NCI-H1048 (cell line): ENCODE measurements around the gene BICC1.

Source experiments
- DNase-seq: peaks from one replicate; lab custom pipeline; 2025; lab: John Stamatoyannopoulos, UW

BICC1 gene

GRCh38 chr10:58512491-58513187 is at the start of gene BICC1:
Gene BICC1, plus strand, starts transcription at chr10:58512872. Its CDS starts 272 bp downstream, at chr10:58513144.
- no peak for DNase-seq

GRCh38 chr10:58464956-58465355 is 47.7 kb upstream of the BICC1 start:
- no peak for DNase-seq

DNA sequence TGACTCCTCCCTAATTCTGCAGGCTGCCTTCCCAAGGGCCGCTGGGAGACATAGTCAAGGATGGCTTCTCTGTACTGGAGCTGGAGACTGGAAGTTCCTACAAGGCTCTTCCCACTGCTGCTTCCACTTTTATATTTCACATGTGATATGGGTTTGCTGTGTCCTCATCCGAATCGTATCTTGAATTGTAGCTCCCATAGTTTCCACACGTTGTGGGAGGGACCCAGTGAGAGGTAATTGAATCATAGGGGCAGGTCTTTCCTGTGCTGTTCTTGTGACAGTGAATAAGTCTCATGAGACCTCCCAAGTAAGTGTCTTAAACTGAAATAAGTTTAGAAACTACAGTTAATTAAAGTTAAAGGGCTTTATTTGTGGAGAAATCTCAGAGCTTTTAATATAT is 47.0 kb upstream of the BICC1 start:
- no peak for DNase-seq

DNA sequence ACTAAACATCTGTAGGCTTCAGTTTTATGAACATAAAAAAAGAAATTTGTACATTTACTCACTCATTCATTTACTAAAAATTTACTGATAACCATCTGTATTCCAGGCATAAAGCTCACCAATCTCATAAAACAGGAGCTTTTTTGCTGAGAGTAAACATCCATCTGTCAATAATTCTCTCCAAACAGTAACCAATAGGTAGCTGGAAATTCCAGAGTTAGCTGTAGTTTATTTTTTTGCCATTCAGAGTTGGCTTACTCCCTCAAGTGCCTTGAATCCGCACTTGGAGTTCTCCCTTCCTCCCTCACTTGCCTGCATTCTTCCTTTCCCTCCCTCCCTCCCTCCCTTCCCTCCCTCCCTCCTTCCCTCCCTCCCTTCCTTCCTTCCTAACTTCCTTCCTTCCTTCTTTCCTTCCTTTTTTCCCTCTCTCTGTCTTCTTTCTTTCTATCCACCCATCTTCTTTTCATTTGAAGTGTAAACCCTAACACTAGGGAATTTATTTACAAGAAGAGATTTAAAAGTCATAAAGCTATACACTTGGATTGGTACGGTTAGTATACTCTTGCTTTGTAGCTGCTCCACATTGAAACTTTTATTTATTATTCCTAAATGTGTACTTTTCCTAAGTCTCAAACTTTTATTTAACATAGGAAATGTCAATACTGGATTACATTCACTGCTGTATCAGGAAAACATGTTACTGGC is 44.6 kb upstream of the BICC1 start:
- no peak for DNase-seq

- no peak for DNase-seq
Measured at GRCh38 chr10:58473976-58474375, 38.7 kb upstream of the BICC1 start.

DNA sequence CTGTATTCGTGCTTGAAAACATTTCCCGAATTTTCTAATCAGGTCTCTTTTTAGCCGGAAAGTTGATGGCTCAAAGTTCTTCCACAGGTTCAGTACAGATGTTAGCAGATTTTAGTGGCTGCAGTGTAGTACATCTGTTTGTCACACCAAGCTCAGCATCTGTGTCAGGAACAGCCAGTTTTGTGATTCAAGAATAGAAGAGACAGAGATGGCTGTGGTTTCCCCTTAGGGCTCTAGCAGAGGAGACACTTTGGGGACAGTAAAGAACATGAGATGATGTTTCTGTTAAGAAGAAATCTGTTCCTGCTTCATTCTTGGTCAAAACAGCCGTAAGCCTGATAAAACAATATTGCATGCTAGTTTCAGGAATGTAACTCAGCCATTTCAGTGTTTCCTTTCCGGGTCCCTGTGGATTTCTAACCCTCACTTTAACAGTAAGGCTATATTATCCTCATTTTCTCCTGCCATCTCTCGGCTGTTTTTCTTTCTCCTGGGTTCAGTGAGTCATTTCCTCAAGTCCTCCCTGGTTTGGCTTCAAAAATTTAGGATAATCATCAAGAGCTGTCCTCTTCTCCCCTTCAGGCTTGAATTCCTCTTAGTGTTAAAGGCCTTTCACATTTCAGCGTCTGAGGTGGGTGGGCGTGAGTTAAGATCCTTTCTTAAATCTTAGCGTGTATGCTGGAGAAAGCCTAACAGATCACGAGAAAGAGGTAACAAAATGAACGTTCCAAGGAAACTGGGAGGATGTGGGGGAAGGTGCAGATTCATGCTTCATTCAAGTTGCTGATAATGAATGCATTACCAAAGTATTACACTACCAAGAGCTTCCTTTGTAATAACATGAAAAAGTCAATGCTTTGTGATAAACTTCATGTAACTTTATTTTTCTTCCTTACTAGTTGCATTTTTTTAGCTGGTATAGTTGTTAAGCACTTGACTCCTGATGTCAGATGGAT is 37.1 kb upstream of the BICC1 start:
- DNase-seq, result no peak

- no peak for DNase-seq
Measured at GRCh38 chr10:58477122-58477521, 35.5 kb upstream of the BICC1 start.

DNA sequence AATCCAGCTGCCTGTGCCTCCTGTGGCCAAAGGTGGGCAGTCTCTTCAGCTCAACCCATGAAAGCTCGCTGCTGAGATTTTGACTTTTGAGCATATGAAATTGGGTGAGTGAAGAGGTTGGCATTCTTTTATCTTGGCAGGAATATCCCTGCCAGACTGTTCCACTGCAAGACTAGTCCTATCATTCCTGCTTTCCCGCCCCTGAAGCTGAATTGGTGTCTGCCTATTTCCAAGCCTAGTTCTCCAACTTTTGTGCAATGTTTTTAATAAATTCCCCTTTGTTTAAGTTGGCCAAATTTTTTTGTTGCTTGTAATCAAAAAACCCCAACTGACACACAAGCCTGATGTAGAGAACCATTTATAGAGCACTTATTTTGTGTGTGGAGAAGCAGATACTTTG is 34.8 kb upstream of the BICC1 start:
- DNase-seq, result no peak

DNA sequence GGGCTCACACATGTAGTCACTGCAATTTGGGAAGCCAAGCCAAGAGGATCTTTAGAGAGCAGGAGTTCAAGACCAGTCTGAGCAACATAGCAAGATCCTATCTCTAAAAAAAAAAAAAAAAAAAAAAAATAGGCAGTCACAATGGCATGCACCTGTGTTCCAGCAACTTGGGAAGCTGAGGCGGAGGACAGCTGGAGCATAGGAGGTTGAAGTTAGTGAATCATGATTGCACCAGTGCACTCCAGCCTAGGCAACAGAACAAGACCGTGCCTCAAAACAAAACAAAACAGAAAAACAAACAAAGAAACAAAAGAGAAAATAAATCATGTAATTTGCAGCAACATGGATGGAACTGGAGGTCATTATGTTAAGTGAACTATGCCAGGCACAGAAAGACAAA is 33.6 kb upstream of the BICC1 start:
- DNase-seq, result no peak

DNA sequence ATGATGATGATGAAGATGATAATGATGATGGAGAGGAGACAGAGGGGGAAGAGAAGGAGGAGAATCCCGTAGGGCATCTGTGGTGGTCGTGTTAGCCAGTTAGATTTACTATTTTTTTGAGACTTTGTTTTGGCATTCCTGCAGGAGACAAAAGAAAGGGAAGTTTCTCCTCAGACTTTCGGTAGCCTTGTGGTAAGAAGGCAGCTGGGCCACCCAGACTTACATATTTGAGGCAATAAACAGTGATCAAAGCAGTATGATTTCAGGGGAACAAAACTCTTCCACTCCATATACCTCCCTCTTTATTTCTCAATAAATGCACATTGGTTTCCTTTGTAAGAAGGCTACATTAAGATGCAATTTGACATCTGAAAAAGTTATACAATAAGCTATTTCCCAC is 32.4 kb upstream of the BICC1 start:
- DNase-seq, result no peak

GRCh38 chr10:58481569-58482109 is 31.0 kb upstream of the BICC1 start:
- DNase-seq, result no peak

- DNase-seq, result no peak
Measured at GRCh38 chr10:58486821-58487220, 25.9 kb upstream of the BICC1 start.

GRCh38 chr10:58488921-58489320 is 23.8 kb upstream of the BICC1 start:
- DNase-seq, result no peak

- DNase-seq, result no peak
Measured at GRCh38 chr10:58502956-58503355, 9.7 kb upstream of the BICC1 start.

- DNase-seq, result no peak
Measured at GRCh38 chr10:58508316-58508715, 4.4 kb upstream of the BICC1 start.

- no peak for DNase-seq
Measured at GRCh38 chr10:58511765-58512490, 744 bp upstream of the BICC1 start.

DNA sequence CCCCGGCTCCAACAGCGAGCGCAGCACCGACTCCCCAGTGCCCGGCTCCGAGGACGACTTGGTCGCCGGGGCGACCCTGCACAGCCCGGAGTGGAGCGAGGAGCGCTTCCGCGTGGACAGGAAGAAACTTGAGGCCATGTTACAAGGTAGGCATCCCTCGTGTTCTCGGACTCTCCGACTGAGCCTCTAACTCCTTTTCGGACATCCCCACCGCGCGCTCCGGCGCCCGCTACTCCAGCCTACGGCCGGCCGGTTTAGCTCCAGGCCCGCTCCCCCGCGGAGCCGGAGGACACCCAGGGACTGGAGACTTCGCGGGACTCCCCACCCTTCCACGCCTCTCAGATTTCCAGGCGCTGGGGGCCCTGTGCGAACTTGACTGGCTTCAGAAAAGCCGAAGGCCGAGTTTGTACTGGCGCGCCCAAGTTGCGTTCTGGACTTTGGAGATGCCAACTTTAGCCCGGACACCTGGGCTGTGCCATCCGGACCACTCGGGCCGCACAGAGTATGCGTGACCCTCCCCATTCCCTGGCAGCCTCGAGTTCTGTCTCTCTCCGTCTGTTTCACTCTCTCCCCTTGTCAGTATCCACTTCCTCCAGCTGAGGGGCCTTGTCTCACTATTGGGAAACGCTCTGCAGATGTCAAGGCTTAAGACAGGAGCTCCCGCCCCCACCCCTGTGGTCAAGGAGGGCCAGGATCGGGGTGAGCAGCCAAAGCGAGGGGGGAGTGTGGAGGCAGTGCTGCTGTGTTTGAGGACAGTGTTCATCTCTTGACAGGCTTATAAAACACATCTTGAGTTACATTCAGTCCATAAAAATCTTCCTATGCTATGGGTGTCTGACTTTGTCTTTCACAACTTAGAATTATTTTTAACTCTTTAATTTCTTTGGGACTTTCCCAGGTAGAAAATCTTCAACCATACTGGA is 777 bp downstream of the BICC1 start:
- no peak for DNase-seq

- no peak for DNase-seq
Measured at GRCh38 chr10:58514111-58514770, 1.6 kb downstream of the BICC1 start.

- DNase-seq, result no peak
Measured at GRCh38 chr10:58515291-58515941, 2.7 kb downstream of the BICC1 start.
